ENCODE measurements around the gene CTNNA1. TPM values are rescaled to one million over a fixed set of nuclear protein-coding genes. Genes with fewer than 3 reads are reported as not detected.

Gene CTNNA1
- total and polyA plus RNA-seq, 2 donors (not counting 3 experiments of a cell fraction or from before 2014, with no cell fraction given) = 156 to 394 TPM

- ChIA-PET POLR2A (no interaction called here), CTCF (interaction anchor here (0.8 kb wide), 1 partner anchor 159 kb away, joined by 3 read pairs; no protein-coding TSS in a partner anchor)
- Histone ChIP-seq H3K4me2 (ENCODE audit: insufficient read depth, low read length) (no peak overlapping the region), H3K4me3 (replicated peaks in 1 of 3; ENCODE audit: insufficient read depth in 1 of 3, low read depth in 1 of 3, low read length in 3 of 3) (no peak overlapping the region), H2AFZ (ENCODE audit: low read depth, low read length) (no peak overlapping the region), H3K4me1 (ENCODE audit: control insufficient read depth, extremely low read depth, insufficient read depth, low read length) (no peaks in the 10 kb centered on the region), H3K27ac (ENCODE audit: insufficient read depth, low read depth, low read length) (no peak overlapping the region), H4K20me1 (replicated peaks; ENCODE audit: control insufficient read depth, extremely low read depth, insufficient read depth, low read length) (no peaks in the 10 kb centered on the region), H3K79me2 (ENCODE audit: control insufficient read depth, insufficient read depth, low read length) (no peaks in the 10 kb centered on the region), H3K27me3 (ENCODE audit: control insufficient read depth in 2 of 2, insufficient read depth in 2 of 2, low read length in 2 of 2) (no peaks in the 10 kb centered on the region), H3K36me3 (ENCODE audit: control insufficient read depth in 2 of 2, extremely low read depth in 1 of 2, insufficient read depth in 2 of 2, low read length in 2 of 2) (no peaks in the 10 kb centered on the region), H3K9me3 (replicated peaks; ENCODE audit: control insufficient read depth, insufficient read depth, low read length) (no peaks in the 10 kb centered on the region), H3K9me1 (replicated peaks; ENCODE audit: control insufficient read depth, extremely low read depth, insufficient read depth, low read length) (no peaks in the 10 kb centered on the region), H3K9ac (replicated peaks; ENCODE audit: extremely low read depth, insufficient read depth, low read length) (no peak overlapping the region)
- FAIRE-seq (no peak), DNase-seq (ENCODE audit: low read depth, low spot score) (no peak)
- no TSS peak for BruUV-seq (replicated peaks)
- dilution Hi-C loops (cut with MboI; ENCODE audit: extremely low pct_ligation_motif_present, low sequenced_read_pairs) (no loop called here), intact Hi-C loops (cut with micrococcal nuclease) (no loop called here)
- TF ChIP-seq MAX (IDR thresholded peaks at IDR 0.05; ENCODE audit: insufficient read depth, insufficient read length) (no peak), GATA2 (IDR thresholded peaks at IDR 0.05; ENCODE audit: insufficient read depth, insufficient read length, low read depth, low read length) (no peak), EZH2 (IDR thresholded peaks at IDR 0.05; ENCODE audit: borderline replicate concordance, low read depth, low read length, severe bottlenecking) (no peak), JUN (IDR thresholded peaks at IDR 0.05; ENCODE audit: borderline replicate concordance, insufficient read depth, insufficient read length, low read depth) (no peak), POLR2AphosphoS5 (IDR thresholded peaks at IDR 0.05; ENCODE audit: insufficient read depth, low read depth, low read length) (no peak), MYC (IDR thresholded peaks at IDR 0.05; ENCODE audit: low read depth, low read length) (no peak), POLR2A (IDR thresholded peaks at IDR 0.05; ENCODE audit: low read depth, low read length) (no peak), FOS (IDR thresholded peaks at IDR 0.05; ENCODE audit: borderline replicate concordance, insufficient read depth, low read length) (no peak), CTCF (IDR thresholded peaks at IDR 0.05; ENCODE audit: extremely low read depth in 1 of 2, insufficient read depth in 1 of 2, low read depth in 1 of 2, low read length in 2 of 2) (no peak)
Observed at GRCh38 chr5:138738399-138738798, 14.8 kb upstream of the CTNNA1 start.

Data from endothelial cell of umbilical vein (primary cell).